Measurements from ENCODE around the gene FAAP100.

FAAP100 gene

DNA sequence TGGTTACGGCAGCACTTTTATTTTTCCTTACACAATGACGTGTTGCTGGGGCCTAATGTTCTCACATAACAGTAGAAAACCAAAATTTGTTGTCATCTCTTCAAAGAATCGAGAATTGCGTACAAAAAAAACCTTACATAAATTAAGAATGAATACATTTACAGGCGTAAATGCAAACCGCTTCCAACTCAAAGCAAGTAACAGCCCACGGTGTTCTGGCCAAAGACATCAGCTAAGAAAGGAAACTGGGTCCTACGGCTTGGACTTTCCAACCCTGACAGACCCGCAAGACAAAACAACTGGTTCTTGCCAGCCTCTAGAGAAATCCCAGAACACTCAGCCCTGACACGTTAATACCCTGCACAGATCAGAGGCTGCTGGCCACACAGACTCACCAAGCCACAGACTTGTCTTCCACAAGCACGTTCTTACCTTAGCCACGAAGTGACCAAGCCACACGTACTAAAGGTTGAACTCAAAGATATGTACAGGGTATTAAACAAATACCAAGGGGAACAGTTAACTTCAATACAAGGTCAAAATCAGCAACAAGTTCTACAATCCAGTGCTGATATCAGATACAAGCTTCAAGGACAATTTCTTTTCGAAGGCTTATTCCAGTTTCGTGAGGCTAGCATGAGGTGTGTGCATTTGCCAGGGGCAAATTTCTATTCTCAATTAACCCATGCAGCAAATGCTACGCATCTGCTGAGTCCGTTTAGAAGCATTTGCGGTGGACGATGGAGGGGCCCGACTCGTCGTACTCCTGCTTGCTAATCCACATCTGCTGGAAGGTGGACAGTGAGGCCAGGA, 42.0 kb downstream of the FAAP100 start:
- DNase-seq: no peak

- no peak for DNase-seq
Measured at GRCh38 chr17:81509207-81509971, 42.8 kb downstream of the FAAP100 start.

DNA sequence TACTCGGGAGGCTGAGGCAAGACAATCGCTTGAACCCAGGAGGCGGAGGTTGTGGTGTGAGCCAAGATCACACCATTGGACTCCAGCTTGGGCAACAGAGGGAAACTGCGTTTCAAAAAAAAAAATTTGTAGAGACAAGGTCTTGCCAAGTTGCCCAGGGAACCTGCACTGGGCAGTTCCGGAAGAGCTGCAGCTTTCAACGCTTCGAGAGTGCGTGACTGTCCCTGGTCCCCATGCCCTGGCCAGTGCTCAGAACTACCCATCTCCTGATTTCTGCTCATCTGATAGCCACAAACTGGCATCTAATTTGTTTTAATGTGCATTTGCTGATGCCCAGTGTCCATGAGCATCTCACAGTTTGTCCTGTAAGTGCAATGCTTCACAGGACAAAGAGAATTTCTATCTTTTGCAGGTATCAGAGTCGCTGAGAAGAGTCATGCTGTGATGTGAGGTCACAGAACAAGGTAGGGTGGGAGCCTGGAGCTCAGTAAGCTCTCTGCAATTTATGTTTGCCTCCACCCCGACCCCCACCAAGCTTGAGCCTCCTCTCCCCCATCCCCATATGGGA, 43.4 kb downstream of the FAAP100 start:
- no peak for DNase-seq

DNA sequence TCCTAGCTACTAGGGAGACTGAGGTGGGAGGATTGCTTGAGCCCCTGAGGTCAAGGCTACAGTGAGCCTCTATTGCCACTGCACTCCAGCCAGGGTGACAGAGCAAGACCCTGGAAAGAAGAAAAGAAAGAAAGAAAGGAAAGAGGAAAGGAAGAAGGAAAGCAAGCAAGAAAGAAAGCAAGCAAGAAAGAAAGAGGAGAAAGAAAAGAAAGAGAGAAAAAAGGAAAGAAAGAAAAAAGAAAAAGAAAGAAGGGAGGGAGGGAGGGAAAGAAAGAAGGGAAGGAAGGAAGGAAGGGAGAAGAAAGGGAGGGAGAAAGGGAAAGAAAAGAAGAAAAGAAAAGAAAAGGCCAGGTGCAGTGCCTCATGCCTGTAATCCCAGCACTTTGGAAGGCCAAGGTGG, 48.5 kb downstream of the FAAP100 start:
- DNase-seq: no peak

DNA sequence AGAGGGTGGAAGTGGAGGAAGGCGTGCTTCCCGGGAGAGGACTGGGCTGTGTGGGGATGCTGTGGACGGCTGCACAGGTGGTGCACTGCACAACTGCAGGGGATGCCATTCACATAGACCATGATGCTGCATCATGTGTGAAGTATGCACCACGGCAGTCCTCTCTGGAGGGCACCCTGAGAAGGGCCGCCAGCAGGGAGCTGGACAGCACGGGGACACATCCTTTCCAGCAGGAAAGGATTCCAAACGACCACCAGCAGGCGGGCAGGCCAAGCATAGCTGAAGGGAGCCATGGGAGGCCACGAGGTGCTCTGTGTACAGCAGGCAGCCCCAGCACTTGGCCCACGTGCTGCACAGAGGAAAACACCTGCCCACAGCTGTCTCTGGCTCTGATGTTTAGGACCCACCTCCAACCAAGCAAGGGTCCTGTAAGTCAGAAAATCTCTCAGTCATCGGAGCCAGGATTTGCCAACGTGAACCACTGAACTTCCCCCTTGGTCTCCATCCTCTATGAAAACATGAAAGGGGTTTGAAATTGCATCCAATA, 49.6 kb downstream of the FAAP100 start:
- no peak for DNase-seq

GRCh38 chr17:81500047-81500446, 52.1 kb downstream of the FAAP100 start:
- no peak for DNase-seq

DNA sequence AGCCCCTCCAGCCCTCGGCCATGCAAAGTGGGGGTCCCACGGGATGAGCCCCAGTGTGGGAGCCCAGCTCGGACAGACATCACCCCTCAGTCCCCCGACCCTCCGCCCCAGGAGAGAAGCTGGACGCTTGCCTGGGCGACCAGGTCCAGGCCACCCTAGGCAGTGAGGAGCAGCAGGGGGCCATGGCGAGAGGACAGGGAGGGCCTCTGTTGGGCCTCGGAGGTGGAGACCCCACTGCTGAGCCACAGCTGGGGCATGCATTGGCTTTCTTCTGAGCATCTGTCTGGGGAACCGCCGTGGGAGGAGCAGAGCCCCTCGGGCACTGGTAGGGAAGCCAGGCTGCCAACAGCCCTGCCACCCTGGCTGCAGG, 52.6 kb downstream of the FAAP100 start:
- DNase-seq: no peak

DNA sequence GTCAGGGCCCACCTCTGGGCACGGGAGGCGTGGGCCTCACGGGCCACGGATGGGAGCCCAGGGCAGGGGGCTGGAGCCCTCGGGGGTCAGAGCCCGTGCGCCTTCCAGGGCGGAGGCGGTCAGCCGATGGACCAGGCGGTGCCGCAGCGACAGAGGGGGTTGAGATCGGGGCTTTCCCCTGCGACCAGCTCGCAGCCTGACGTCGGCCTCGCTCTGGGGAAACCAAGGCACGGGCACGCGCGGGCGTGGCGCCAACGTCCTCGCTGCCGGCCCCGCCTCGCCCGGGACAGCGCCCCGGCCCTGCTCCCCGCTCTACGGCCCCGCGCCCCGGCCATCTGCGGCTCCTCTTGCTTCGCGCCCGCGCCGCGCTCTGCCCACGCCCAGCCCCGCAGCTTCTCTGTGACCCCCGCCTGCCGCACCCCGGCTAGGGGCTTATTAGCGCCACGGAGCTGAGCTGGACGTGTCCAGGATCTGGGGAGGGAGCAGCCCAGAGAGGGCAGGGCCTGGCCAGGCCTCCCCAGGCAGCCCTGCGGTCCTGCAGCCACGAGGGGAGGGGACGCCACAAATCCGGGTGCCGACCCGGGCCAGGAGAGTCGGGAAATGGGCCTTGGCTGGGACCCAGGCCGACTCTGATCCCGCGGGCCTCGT, 53.1 kb downstream of the FAAP100 start:
- DNase-seq: no peak

- DNase-seq: no peak
Measured at GRCh38 chr17:81494626-81495377, 57.4 kb downstream of the FAAP100 start.

DNA sequence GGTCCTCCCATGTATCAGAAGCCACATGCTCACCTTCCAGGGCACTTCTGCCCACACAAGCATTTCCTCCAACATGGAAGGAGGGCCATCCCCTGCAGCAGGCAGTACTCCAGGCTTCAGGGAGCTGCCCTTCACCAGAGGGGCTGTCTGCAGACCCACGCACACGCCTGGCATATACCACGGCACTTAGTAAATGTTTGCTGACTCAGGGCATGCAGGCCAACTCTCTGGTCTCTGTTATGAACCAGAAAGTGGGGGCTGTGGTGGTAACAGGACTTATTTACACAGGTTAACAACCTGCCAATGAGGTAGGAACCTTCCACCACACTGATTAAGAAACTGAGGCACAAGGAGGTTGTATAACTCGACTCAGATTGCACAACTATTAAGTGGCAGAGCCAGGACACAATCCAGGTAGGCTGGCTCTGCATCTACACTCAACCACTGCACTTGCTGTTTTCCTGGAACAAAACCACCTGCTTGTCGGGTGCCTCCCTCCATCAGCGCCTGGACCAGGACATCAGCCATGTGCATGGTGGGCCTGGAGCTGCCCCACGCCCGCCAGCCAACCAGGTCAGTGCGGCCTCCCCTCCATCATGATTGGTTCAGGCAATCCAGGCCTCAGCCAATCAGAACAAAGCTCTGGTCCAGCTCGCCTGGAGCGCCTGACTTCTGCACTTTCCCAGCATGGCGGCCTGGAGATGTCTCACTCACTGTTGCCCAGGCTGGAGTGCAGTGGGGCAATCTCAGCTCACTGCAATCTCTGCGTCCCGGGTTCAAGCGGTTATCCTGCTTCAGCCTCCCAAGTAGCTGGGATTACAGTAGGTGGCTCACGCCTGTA, 58.7 kb downstream of the FAAP100 start:
- DNase-seq: no peak

- DNase-seq: no peak
Measured at GRCh38 chr17:81492706-81493105, 59.4 kb downstream of the FAAP100 start.

- no peak for DNase-seq
Measured at GRCh38 chr17:81492202-81492601, 60.0 kb downstream of the FAAP100 start.

GRCh38 chr17:81491761-81492160, 60.4 kb downstream of the FAAP100 start:
- no peak for DNase-seq

- DNase-seq: no peak
Measured at GRCh38 chr17:81491181-81491581, 61.0 kb downstream of the FAAP100 start.

- DNase-seq: no peak
Measured at GRCh38 chr17:81489998-81490992, 61.9 kb downstream of the FAAP100 start.
